Measurements from ENCODE around the gene NCF1.
"Not testable (repeated sequence)": the region's sequence is repeated elsewhere in the genome, so short reads cannot be mapped to it uniquely, and the experiment has no call there.

Gene NCF1

DNA sequence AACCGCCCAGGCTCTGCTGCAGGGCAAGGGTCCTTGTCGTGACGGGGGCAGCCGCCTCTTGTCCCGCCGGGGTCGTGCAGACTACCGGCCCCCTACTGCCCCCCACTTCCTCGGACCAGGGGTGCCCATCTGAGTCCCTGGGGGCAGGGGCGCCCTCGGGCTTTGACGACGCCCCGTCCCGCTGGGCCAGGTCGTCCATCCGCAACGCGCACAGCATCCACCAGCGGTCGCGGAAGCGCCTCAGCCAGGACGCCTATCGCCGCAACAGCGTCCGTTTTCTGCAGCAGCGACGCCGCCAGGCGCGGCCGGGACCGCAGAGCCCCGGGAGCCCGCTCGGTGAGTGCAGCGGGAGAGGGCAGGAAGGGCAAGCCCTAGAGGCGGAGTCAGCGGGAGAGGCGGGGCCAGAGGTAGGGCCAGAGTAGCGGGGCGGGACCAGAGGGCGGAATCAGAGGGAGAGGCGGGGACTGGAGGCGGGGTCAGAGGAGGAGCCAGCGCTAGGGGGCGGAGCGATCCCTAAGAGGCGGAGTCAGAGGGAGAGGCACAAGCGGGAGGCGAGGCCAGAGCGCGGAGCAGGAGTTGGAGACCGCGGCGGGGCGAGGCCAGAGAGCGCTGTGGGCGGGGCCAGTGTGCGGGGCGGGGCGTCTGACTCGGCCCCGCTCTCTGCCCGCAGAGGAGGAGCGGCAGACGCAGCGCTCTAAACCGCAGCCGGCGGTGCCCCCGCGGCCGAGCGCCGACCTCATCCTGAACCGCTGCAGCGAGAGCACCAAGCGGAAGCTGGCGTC lies 14.7 kb downstream of the NCF1 start:
- not testable (repeated sequence) for DNase-seq (ENCODE audit: low spot score)

DNA sequence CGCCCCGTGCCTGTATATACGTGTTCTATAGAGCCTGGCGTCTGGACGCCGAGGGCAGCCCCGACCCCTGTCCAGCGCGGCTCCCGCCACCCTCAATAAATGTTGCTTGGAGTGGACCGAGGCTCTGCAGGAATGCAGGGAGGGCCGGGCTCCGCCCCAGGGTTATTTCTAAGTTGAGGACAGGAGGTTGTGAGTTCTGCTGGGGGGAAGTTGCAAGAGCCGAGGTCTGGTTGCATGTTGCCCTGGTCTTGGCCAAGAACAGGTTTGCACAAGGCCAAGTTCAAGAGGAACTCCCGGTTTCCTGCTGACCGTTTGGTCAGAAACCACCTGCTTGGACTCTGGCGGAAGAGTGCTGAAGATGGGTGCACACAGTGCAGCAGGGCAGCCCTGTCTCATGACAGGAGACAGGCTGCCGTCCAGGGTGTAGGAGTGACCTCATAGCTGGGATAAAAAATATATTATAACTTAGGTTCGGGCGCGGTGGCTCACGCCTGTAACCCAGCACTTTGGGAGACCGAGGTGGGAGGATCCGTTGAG lies 15.5 kb downstream of the NCF1 start:
- not testable (repeated sequence) for DNase-seq (ENCODE audit: low spot score)

GRCh38 chr7:74797848-74798622 lies 24.2 kb downstream of the NCF1 start:
- DNase-seq (ENCODE audit: low spot score) = not testable (repeated sequence)

DNA sequence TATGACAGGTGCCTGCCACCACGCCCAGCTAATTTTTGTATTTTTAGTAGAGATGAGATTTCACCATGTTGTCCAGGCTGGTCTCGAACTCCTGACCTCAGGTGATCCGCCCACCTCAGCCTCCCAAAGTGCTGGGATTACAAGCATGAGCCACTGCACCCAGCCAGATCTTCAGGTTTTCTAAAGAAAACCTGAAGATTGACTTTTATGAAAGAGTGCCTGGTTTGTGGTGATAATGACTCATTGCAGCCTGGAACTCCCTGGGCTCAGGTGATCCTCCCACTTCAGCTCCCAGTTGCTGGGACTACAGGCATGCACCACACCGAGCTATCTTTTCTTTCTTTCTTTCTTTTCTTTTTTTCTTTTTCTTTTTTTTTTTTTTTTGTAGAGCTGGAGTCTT lies 24.8 kb downstream of the NCF1 start:
- DNase-seq (ENCODE audit: low spot score) = not testable (repeated sequence)

- DNase-seq (ENCODE audit: low spot score) = not testable (repeated sequence)
These were observed 42.1 kb downstream of the NCF1 start for GRCh38 chr7:74815882-74816281.

GRCh38 chr7:74820146-74820805 lies 46.5 kb downstream of the NCF1 start:
- DNase-seq (ENCODE audit: low spot score) = not testable (repeated sequence)

GRCh38 chr7:74821259-74821658 lies 47.4 kb downstream of the NCF1 start:
- DNase-seq (ENCODE audit: low spot score) = not testable (repeated sequence)

DNA sequence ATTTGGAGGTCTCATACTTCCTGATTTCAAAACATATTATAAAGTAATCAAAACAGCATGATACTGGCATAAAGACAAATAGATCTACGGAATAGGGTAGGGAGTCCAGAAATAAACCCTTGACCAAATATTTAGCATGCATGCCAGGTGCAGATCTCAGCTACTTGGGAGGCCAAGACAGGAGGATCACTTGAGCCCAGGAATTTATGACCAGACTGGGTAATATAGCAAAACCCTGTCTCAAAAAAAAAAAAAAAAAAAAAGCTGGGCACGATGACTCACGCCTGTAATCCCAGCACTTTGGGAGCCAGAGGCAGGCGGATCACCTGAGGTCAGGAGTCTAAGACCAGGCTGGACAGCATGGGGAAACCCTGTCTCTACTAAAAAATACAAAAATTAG lies 56.1 kb downstream of the NCF1 start:
- DNase-seq (ENCODE audit: low spot score) = not testable (repeated sequence)

DNA sequence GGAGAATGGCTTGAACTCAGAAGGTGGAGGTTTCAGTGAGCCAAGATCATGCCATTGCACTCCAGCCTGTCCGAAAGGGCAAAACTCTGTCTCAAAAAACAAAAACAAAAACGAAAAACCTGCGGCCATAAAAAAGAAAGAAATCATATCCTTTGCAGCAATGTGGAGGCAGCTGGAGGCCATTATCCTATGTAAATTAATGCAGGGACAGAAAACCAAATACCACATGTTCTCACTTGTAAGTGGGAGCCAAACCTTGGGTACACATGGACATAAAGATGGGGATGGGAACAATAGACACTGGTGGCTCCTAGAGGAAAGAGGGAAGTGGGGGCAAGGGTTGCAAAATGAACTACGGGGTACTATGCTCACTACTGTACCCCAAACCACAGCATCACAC lies 56.6 kb downstream of the NCF1 start:
- DNase-seq (ENCODE audit: low spot score) = not testable (repeated sequence)
